ENCODE results near the gene CAAP1. TPM values are rescaled to one million over a fixed set of nuclear protein-coding genes. Genes with fewer than 3 reads are reported as not detected.

The CAAP1 gene
- total and polyA plus RNA-seq, 7 donors: 4.7 to 8.8 (median 6.5) TPM

GRCh38 chr9:26937816-26938371, 45.3 kb upstream of the CAAP1 start:
- DNase-seq (no peak), ATAC-seq (peak in 1 of 4 donors; percentile 10)
- 95 to 98% (median 97%) methylated on average over 3 of the region's 3 CpGs for WGBS, 3 donors
- intact Hi-C loops (cut with DNase I): no loop called here
- Histone ChIP-seq H3K27me3 (ENCODE audit: insufficient read depth in 3 of 3, low read length in 2 of 3) (no peaks in the 10 kb centered on the region), H3K36me3 (ENCODE audit: insufficient read depth in 1 of 2, low read depth in 1 of 2) (peaks cover 0 to 16% of the 10 kb centered on the region in 2 donors), H3K4me1 (peaks cover 15% of the 10 kb centered on the region), H3K9me3 (peaks cover 7% of the 10 kb centered on the region), H3K27ac (no peak overlapping the region), H3K4me3 (no peak overlapping the region)
- no peak for TF ChIP-seq CTCF (IDR thresholded peaks at IDR 0.05)

GRCh38 chr9:26935847-26936246, 43.2 kb upstream of the CAAP1 start:
- Histone ChIP-seq H3K36me3 (ENCODE audit: insufficient read depth in 1 of 2, low read depth in 1 of 2) (peaks cover 0 to 33% of the 10 kb centered on the region in 2 donors), H3K9me3 (peaks cover 7% of the 10 kb centered on the region), H3K4me1 (peaks cover 7% of the 10 kb centered on the region), H3K27ac (no peak overlapping the region), H3K27me3 (ENCODE audit: insufficient read depth in 3 of 3, low read length in 2 of 3) (no peaks in the 10 kb centered on the region), H3K4me3 (no peak overlapping the region)
- intact Hi-C loops (cut with DNase I): no loop called here
- TF ChIP-seq CTCF (IDR thresholded peaks at IDR 0.05): no peak
- ATAC-seq: no peak
- DNase-seq: no peak

GRCh38 chr9:26928902-26929495, 36.4 kb upstream of the CAAP1 start:
- TF ChIP-seq CTCF (IDR thresholded peaks at IDR 0.05): no peak
- intact Hi-C loops (cut with DNase I): no loop called here
- Histone ChIP-seq H3K36me3 (ENCODE audit: insufficient read depth in 1 of 2, low read depth in 1 of 2) (peaks cover under 1 to 88% of the 10 kb centered on the region in 2 donors), H3K27me3 (ENCODE audit: insufficient read depth in 3 of 3, low read length in 2 of 3) (no peaks in the 10 kb centered on the region), H3K27ac (no peak overlapping the region), H3K4me1 (no peaks in the 10 kb centered on the region), H3K9me3 (no peaks in the 10 kb centered on the region), H3K4me3 (no peak overlapping the region)
- no peak for ATAC-seq
- WGBS, 3 donors: 95 to 96% (median 96%) methylated on average over 8 of the region's 8 CpGs
- DNase-seq: no peak

GRCh38 chr9:26925609-26926008, 33.0 kb upstream of the CAAP1 start:
- Histone ChIP-seq H3K4me3 (no peak overlapping the region), H3K27ac (no peak overlapping the region), H3K9me3 (no peaks in the 10 kb centered on the region), H3K4me1 (no peaks in the 10 kb centered on the region), H3K27me3 (ENCODE audit: insufficient read depth in 3 of 3, low read length in 2 of 3) (no peaks in the 10 kb centered on the region), H3K36me3 (ENCODE audit: insufficient read depth in 1 of 2, low read depth in 1 of 2) (peaks cover 2 to 98% of the 10 kb centered on the region in 2 donors)
- no peak for DNase-seq
- 96 to 97% (median 96%) methylated on average over 4 of the region's 4 CpGs for WGBS, 3 donors
- no peak for ATAC-seq
- TF ChIP-seq CTCF (IDR thresholded peaks at IDR 0.05): no peak
- intact Hi-C loops (cut with DNase I): no loop called here

- no peak for TF ChIP-seq CTCF (IDR thresholded peaks at IDR 0.05)
- DNase-seq: no peak
- Histone ChIP-seq H3K36me3 (ENCODE audit: insufficient read depth in 1 of 2, low read depth in 1 of 2) (peaks cover 2 to 99% of the 10 kb centered on the region in 2 donors), H3K4me1 (no peaks in the 10 kb centered on the region), H3K27me3 (ENCODE audit: insufficient read depth in 3 of 3, low read length in 2 of 3) (no peaks in the 10 kb centered on the region), H3K9me3 (no peaks in the 10 kb centered on the region), H3K27ac (no peak overlapping the region), H3K4me3 (no peak overlapping the region)
- WGBS, 3 donors: 18 to 22% (median 19%) methylated on average over 1 of the region's 1 CpG
- intact Hi-C loops (cut with DNase I): loop anchor here in 1 of 2 donors (5.0 kb wide), 1 partner anchor 47 kb away; no protein-coding TSS in a partner anchor
- no peak for ATAC-seq
Measured at GRCh38 chr9:26919698-26920097, 27.1 kb upstream of the CAAP1 start.

All from psoas muscle (tissue), 8 donors.